Endodermal cell (in vitro differentiated cells): ENCODE results near the gene CEP70. TPM values are rescaled to one million over a fixed set of nuclear protein-coding genes. Genes with fewer than 3 reads are reported as not detected.

ENCODE experiments used
- DNase-seq: peaks from one replicate; pipeline ENCODE4 v3.0.0-alpha.2; 2017
- H3K27ac ChIP-seq: 2 replicates; pipeline ENCODE4 v1.5.1; 2013; ENCODE audit warnings: mild to moderate bottlenecking, low read depth, low read length, moderate library complexity
- H3K27me3 ChIP-seq: 2 replicates; pipeline ENCODE4 v1.6.1; 2013; ENCODE audit warnings: mild to moderate bottlenecking, low read length, moderate library complexity; ENCODE audit not compliant: insufficient read depth, control insufficient read depth, poor library complexity, severe bottlenecking
- H3K36me3 ChIP-seq: 2 replicates; pipeline ENCODE4 v1.7.0; 2013; ENCODE audit warnings: mild to moderate bottlenecking, low read length, moderate library complexity; ENCODE audit not compliant: control insufficient read depth, insufficient read depth
- H3K4me1 ChIP-seq: one replicate; pipeline ENCODE4 v1.7.0; 2013; ENCODE audit warnings: low read length; ENCODE audit not compliant: control insufficient read depth, insufficient read depth
- H3K4me3 ChIP-seq: 2 replicates; pipeline ENCODE4 v1.5.1; 2013; ENCODE audit warnings: mild to moderate bottlenecking, low read length, moderate library complexity
- H3K9ac ChIP-seq: 2 replicates; pipeline ENCODE4 v1.6.1; 2013; ENCODE audit warnings: mild to moderate bottlenecking, low read length, moderate library complexity; ENCODE audit not compliant: poor library complexity, severe bottlenecking; ENCODE audit errors: extremely low read depth
- H3K9me3 ChIP-seq: 2 replicates; pipeline ENCODE4 v1.6.1; 2013; ENCODE audit warnings: mild to moderate bottlenecking, low read length, moderate library complexity; ENCODE audit not compliant: control insufficient read depth
- H3K27ac Mint-ChIP-seq: 2 replicates; pipeline ENCODE4 v1.8.0; 2020; ENCODE audit warnings: mixed read lengths
- H3K27me3 Mint-ChIP-seq: 2 replicates; pipeline ENCODE4 v1.8.0; 2021; ENCODE audit warnings: mild to moderate bottlenecking, mixed read lengths; ENCODE audit not compliant: insufficient read depth
- H3K36me3 Mint-ChIP-seq: 2 replicates; pipeline ENCODE4 v1.8.0; 2020; ENCODE audit warnings: low read depth, mixed read lengths
- H3K4me1 Mint-ChIP-seq: 2 replicates; pipeline ENCODE4 v1.8.0; 2020; ENCODE audit warnings: mixed read lengths
- H3K4me3 Mint-ChIP-seq: 2 replicates; pipeline ENCODE4 v1.8.0; 2020; ENCODE audit warnings: mild to moderate bottlenecking, moderate library complexity, mixed read lengths
- H3K9me3 Mint-ChIP-seq: 2 replicates; pipeline ENCODE4 v1.8.0; 2020; ENCODE audit warnings: mild to moderate bottlenecking, mixed read lengths
- WGBS, 2 experiments: methylation state at CpG; one replicate each; pipeline versions ENCODE4 v1.1.5 to v1.1.7; 2013; ENCODE audit warnings: missing lambda C conversion rate in 2 of 2, mixed read lengths in 1 of 2; ENCODE audit not compliant: insufficient coverage in 1 of 2, insufficient read length in 1 of 2; 5-methylcytosine and 5-hydroxymethylcytosine counted together
- total RNA-seq, 2 donors: library from RNA; stranded (reverse); fragmentation: NEBNext Ultra II Directional in 1 of 2; extraction: Animal tissue kit (Norgen Biotek cat#: 25700) in 1 of 2; gene quantifications; 2 replicates in 1 of 2; 3 replicates in 1 of 2; pipeline ENCODE4 v1.2.1, GENCODE V29; 2021
- TF ChIP-seq, protein P1 (sequence below): fragments of 200-600 bp; sonication (generic); conservative IDR thresholded peaks from 2 replicates; pipeline ENCODE4 v1.5.0; 2021; ENCODE audit warnings: antibody characterized with exemption, mild to moderate bottlenecking

Gene CEP70
- total RNA-seq, 2 donors from 2014 or later: 113 to 131 TPM

DNA sequence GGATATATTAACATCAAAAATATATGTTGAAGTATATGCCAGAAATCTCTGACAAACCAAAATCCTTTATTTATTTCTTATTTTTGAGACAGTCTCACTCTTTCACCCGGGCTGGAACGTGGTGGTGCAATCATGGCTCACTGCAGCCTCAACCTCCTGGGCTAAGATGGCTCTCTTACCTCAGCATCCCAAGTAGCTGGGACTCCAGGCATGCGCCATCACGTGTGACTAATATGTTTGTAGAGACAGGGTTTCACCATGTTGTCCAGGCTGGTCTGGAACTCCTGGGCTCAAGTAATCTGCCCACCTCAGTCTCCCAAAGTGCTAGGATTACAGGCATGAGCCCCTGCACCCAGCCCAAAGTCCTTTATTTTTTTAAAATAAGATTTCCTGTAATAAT is 26.4 kb upstream of the CEP70 start:
- no peaks in the 10 kb centered on the region for H3K27me3 ChIP-seq
- TF ChIP-seq, protein P1, sequence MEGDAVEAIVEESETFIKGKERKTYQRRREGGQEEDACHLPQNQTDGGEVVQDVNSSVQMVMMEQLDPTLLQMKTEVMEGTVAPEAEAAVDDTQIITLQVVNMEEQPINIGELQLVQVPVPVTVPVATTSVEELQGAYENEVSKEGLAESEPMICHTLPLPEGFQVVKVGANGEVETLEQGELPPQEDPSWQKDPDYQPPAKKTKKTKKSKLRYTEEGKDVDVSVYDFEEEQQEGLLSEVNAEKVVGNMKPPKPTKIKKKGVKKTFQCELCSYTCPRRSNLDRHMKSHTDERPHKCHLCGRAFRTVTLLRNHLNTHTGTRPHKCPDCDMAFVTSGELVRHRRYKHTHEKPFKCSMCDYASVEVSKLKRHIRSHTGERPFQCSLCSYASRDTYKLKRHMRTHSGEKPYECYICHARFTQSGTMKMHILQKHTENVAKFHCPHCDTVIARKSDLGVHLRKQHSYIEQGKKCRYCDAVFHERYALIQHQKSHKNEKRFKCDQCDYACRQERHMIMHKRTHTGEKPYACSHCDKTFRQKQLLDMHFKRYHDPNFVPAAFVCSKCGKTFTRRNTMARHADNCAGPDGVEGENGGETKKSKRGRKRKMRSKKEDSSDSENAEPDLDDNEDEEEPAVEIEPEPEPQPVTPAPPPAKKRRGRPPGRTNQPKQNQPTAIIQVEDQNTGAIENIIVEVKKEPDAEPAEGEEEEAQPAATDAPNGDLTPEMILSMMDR: no peak
- 94 to 100% methylated on average over 2 to 4 of the region's 4 CpGs for WGBS, 2 experiments
- no peak overlapping the region for H3K4me3 Mint-ChIP-seq
- H3K27ac ChIP-seq: no peak overlapping the region
- H3K4me1 ChIP-seq: no peaks in the 10 kb centered on the region
- H3K9me3 Mint-ChIP-seq: no peaks in the 10 kb centered on the region
- H3K4me1 Mint-ChIP-seq: no peaks in the 10 kb centered on the region
- no peak for DNase-seq
- H3K27ac Mint-ChIP-seq: no peak overlapping the region
- H3K27me3 Mint-ChIP-seq: no peaks in the 10 kb centered on the region
- H3K4me3 ChIP-seq: no peak overlapping the region
- peaks cover 8% of the 10 kb centered on the region for H3K36me3 Mint-ChIP-seq
- no peaks in the 10 kb centered on the region for H3K9me3 ChIP-seq
- H3K9ac ChIP-seq: no peak overlapping the region
- H3K36me3 ChIP-seq: peaks cover 6% of the 10 kb centered on the region

DNA sequence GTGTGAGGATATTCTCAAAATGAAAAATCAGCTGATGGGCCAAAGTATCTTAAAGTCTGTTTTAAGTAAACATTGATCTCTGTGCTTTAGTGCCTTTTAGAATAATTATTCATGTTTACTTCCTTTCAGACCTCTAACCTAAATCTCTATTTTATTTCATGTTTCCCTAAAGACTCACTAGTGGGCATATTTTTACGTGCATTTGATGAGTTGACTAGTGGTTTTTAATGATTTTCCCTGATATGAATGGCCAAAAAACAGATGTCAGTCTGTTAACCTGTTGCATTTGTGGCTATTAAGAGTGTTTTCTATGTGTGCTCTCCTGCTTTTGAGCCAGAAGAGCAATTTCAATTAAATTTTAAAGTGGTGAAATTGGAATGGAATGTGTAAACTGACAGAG is 21.4 kb upstream of the CEP70 start:
- WGBS, 2 experiments: 83 to 89% methylated on average over 1 of the region's 1 CpG
- Mint-ChIP-seq H3K27ac (no peak overlapping the region), H3K9me3 (no peaks in the 10 kb centered on the region)

DNA sequence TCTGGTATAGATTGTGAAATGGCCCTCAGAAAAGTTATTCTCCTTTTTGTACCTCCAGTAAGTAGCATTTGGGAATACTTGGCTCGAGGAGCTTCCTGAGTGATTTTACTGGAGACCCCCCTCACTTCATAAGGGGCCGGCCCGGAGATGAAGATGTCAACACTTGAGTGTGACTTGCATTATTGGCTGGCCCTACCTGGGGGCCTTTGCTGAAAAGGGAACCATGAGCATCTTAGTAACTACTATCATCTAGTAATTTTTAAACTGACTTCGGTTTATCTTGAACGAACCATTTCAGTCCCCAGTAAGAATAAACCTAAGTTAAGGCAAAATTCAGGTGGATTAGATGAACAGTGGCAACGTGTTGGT is 15.8 kb upstream of the CEP70 start:
- Histone ChIP-seq H3K4me3 (peak overlapping the region; percentile 88), H3K36me3 (no peaks in the 10 kb centered on the region), H3K27ac (no peak overlapping the region), H3K9me3 (no peaks in the 10 kb centered on the region), H3K27me3 (no peaks in the 10 kb centered on the region), H3K9ac (no peak overlapping the region), H3K4me1 (no peaks in the 10 kb centered on the region)
- Mint-ChIP-seq H3K9me3 (no peaks in the 10 kb centered on the region), H3K4me1 (peaks cover 11% of the 10 kb centered on the region), H3K27ac (no peak overlapping the region), H3K4me3 (peak overlapping the region; percentile 76), H3K36me3 (peaks cover 9% of the 10 kb centered on the region), H3K27me3 (peaks cover 4% of the 10 kb centered on the region)
- 83 to 95% methylated on average over 3 to 6 of the region's 6 CpGs for WGBS, 2 experiments
- TF ChIP-seq, protein P1: no peak
- no peak for DNase-seq

More for the DNA sequence above, 21.4 kb upstream of the CEP70 start:
- Mint-ChIP-seq H3K4me1 (peaks cover 4% of the 10 kb centered on the region), H3K27me3 (no peaks in the 10 kb centered on the region), H3K4me3 (no peak overlapping the region), H3K36me3 (peaks cover 9% of the 10 kb centered on the region)
- Histone ChIP-seq H3K4me3 (no peak overlapping the region), H3K4me1 (no peaks in the 10 kb centered on the region), H3K9me3 (no peaks in the 10 kb centered on the region), H3K9ac (no peak overlapping the region), H3K27ac (no peak overlapping the region), H3K36me3 (no peaks in the 10 kb centered on the region), H3K27me3 (no peaks in the 10 kb centered on the region)
- DNase-seq: no peak
- TF ChIP-seq, protein P1: no peak
